HTERT RPE-1 (cell line): ENCODE data around the gene GEMIN2.
"Not testable (repeated sequence)": the region's sequence is repeated elsewhere in the genome, so short reads cannot be mapped to it uniquely, and the experiment has no call there.

Experiments used
- in situ Hi-C: fragments of 300-500 bp; cut with MboI; formaldehyde crosslinking; loops from 4 replicates; pipeline ENCODE4 v1.14.3; 2020; ENCODE audit warnings: low sequenced_read_pairs

The GEMIN2 gene

GRCh38 chr14:39175445-39176262 is 61.5 kb downstream of the GEMIN2 start:
- in situ Hi-C loops: no loop called here

GRCh38 chr14:39176263-39177167 is 62.4 kb downstream of the GEMIN2 start:
- in situ Hi-C loops: no loop called here

DNA sequence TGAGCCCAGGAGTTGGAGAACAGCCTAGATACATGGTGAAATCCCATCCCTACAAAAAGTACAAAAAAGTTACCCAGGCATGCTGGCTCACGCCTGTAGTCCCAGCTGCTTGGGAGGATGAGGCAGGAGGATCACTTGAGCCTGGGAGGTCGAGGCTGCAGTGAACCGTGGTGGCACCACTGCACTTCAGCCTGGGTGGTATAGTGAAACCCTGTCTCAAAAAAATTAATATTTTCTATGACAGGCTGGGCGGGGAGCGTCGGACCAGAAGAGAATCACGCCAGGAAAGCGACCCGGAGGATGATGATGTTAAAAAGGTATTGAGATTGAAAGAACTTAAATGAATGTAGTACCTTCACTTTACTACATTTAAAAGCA is 63.0 kb downstream of the GEMIN2 start:
- in situ Hi-C loops: no loop called here

DNA sequence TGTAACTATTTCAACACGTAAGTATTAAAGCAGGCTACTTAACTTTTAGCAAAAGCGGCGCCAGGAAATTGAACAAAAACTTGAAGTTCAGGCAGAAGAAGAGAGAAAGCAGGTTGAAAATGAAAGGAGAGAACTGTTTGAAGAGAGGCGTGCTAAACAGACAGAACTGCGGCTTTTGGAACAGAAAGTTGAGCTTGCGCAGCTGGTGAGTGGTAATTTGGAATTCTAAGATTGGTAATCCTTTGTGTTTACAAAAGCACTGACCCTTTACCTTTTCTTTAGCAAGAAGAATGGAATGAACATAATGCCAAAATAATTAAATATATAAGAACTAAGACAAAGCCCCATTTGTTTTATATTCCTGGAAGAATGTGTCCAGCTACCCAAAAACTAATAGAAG is 64.9 kb downstream of the GEMIN2 start:
- in situ Hi-C loops: no loop called here

DNA sequence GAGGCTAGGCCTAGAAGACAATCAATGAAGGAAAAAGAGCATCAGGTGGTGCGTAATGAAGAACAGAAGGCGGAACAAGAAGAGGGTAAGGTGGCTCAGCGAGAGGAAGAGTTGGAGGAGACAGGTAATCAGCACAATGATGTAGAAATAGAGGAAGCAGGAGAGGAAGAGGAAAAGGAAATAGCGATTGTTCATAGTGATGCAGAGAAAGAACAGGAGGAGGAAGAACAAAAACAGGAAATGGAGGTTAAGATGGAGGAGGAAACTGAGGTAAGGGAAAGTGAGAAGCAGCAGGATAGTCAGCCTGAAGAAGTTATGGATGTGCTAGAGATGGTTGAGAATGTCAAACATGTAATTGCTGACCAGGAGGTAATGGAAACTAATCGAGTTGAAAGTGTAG is 66.4 kb downstream of the GEMIN2 start:
- in situ Hi-C loops: no loop called here

GRCh38 chr14:39181026-39181692 is 67.0 kb downstream of the GEMIN2 start:
- in situ Hi-C loops: no loop called here

DNA sequence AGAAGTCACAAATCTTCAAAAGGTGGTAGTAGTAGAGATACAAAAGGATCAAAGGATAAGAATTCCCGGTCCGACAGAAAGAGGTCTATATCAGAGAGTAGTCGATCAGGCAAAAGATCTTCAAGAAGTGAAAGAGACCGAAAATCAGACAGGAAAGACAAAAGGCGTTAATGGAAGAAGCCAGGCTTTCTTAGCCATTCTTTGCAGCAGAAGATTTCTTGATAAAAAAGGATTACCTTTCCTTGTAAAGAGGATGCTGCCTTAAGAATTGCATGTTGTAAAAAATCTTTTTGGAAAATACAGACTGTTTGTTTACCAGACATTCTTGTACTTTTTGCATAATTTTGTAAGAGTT is 67.5 kb downstream of the GEMIN2 start:
- in situ Hi-C loops: no loop called here

GRCh38 chr14:39182770-39183684 is 68.9 kb downstream of the GEMIN2 start:
- in situ Hi-C loops: no loop called here

- in situ Hi-C loops: not testable (repeated sequence)
These were observed 69.5 kb downstream of the GEMIN2 start for GRCh38 chr14:39183685-39184003.

DNA sequence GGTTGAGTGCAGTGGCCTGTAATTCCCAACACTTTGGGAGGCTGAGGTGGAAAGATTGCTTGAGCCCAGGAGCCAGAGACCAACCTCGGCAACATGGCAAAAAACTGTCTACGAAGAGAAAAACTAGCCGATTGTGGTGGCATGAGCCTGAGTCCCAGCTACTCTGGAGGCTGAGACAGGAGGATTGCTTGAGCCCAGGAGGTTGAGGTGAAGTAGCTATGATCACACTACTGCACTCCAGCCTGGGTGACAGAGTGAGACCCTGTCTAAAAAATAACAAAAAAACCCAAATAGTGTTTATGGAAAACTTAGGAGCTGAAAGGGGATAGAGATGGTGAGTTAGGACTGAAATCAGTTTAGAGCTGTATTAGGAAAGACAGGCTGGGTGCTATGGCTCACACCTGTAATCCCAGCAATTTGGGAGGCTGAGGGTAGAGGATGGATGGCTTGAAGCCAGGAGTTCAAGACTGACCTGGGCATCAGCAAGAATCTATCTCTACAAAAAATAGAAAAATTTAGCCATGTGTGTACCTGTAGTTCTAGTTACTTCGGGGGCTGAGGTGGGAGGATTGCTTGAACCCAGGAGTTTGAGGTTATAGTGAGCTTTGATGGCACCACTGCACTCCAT is 70.6 kb downstream of the GEMIN2 start:
- in situ Hi-C loops: no loop called here

DNA sequence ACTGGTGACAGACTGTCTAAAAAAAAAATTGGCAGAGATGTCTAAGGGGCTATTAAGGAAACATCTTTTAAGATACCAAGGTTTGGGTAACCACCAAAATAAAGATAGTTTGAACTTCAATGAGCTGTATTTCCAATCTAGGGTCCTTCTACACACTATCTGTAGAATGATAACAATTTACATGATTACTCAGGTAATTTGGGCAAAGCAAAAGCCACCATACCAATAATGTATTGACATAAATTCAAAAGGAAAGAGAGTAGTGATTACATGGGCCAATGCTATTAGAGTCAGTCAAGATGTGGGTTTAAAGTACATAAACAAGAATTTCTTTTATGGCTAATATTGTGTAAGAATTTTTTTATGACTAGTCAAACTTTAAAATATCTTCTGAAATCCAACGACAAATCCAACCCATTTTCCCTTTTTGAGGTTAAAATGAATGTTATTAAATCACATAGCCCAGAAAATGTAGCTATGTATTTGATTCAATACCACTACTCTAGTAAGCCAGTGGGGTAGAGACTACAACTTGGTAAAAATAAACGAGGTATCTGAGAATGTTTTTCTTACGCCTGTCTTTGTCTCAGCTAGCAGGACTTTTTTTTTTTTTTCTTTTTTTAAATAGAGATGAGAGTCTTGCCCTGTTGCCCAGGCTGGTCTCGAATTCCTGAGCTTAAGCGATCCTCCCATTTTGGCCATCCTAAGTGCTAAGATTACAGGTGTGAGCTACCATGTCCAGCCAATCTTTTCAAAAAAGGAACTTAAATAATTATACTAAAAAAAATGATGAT is 71.3 kb downstream of the GEMIN2 start:
- in situ Hi-C loops: no loop called here
